Measurements from ENCODE around the gene YWHAE.
"Not testable (repeated sequence)": the region's sequence is repeated elsewhere in the genome, so short reads cannot be mapped to it uniquely, and the experiment has no call there.

The YWHAE gene

DNA sequence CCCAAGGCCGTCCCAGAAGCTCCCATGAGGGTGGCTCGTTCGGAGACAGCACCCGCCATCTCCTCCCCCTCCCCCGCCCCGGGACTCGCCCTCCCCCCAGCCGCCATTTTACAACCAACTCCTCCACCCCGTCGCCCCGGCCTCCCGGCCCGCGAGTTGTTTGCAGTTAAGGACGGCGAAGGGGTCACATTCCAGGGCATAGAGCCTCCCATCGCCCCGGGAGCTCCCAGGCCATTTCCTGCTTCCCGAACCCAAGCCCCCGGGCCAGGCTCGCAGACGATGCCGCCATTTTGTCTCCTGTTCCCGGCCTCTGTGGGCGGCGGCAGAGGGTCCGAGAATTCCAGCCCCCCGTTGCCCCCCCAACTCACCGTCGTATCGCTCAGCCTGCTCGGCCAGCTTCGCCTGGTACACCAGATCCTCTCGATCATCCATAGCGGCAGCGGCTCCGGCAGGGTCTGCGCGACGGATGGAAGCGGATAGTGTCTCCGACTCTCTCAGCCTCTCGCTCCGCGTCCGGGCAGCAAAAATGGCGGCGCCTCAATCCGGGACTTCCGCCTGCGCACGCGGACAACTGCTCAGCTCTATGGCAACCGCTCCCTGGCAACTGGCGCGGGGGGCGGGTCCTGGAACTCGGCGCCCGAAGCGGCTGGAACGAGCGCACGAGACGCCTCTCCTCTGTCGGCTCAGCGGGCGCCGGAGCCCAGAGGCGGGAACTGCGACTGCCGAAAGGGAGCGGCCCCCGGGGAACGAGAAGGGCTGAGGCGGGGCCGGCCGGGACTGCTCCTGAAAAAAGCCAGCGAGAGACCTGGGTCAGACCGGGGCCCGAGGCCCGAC lies at the start of gene YWHAE:
TSS of gene YWHAE (minus strand) at position 544 of the 834 bp plus-strand sequence. CDS start at position 432, 112 bp downstream.
- CTCF ChIA-PET: interaction anchor here (0.7 to 1.1 kb wide), 2 partner anchors 35 to 62 kb away, joined by 3 to 4 read pairs; no protein-coding TSS in a partner anchor
- H3K27ac ChIP-seq: peak within 1 kb of the TSS; percentile 92
- TF ChIP-seq, protein P1, sequence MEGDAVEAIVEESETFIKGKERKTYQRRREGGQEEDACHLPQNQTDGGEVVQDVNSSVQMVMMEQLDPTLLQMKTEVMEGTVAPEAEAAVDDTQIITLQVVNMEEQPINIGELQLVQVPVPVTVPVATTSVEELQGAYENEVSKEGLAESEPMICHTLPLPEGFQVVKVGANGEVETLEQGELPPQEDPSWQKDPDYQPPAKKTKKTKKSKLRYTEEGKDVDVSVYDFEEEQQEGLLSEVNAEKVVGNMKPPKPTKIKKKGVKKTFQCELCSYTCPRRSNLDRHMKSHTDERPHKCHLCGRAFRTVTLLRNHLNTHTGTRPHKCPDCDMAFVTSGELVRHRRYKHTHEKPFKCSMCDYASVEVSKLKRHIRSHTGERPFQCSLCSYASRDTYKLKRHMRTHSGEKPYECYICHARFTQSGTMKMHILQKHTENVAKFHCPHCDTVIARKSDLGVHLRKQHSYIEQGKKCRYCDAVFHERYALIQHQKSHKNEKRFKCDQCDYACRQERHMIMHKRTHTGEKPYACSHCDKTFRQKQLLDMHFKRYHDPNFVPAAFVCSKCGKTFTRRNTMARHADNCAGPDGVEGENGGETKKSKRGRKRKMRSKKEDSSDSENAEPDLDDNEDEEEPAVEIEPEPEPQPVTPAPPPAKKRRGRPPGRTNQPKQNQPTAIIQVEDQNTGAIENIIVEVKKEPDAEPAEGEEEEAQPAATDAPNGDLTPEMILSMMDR (conservative IDR thresholded peaks at IDR 0.05; ENCODE audit: low read depth): no peak
- DNase-seq (ENCODE audit: low spot score): peak; percentile 88
- POLR2A ChIA-PET (ENCODE audit: low non-redundant PET): no interaction called here

DNA sequence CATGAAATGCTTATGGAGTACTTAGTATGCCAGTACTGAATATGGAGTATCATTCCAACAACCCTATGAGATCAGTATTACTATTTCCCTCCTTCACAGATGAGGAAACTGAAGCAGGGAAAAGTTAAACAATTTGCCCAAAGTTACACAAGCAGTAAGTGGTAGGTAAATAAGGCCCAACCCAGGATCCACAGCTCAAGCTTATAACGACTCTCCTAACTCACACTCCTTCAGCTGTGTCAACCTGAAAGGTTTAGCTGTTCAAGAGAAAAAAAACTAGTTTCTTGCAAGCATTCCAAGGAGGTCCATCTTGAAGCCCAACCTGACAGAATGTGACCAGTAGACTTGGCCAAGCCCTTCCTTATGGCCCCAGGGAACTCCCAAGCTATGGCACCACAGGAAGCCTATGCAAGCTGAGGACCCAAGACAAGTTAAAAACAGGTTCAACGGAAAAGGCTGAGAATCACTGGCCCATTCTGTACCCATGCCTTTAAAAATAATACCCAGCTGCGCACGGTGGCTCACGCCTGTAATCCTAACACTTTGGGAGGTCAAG lies 49.5 kb upstream of the YWHAE start:
- ChIA-PET POLR2A (ENCODE audit: low non-redundant PET) (no interaction called here), CTCF (interaction anchor here (0.5 to 0.6 kb wide), 2 partner anchors 31 to 41 kb away, joined by 3 to 5 read pairs; no protein-coding TSS in a partner anchor)
- no peak for DNase-seq (ENCODE audit: low spot score)
- TF ChIP-seq, protein P1 (conservative IDR thresholded peaks at IDR 0.05; ENCODE audit: low read depth): no peak
- H3K27ac ChIP-seq: no peak overlapping the region

DNA sequence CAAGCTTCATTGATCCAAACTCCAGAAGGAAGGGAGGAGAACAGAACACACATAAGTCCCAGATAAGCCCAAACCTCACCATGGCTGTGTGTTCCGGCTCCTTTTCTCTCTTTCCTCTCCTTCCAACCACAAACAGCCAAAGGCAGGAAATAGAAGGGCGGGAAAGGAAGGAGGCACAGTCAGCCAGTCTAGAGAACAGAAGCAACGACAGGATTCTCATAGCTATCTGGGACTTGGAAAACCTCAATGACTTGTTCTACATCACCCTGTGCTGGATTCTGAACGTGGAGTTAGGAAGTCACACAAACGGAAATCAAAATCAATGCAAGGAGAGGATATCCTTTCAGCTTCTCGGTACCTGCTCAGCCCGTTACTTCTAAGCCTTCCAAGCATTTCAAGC lies 47.0 kb upstream of the YWHAE start:
- POLR2A ChIA-PET (ENCODE audit: low non-redundant PET): no interaction called here
- CTCF ChIA-PET: interaction anchor here (0.6 kb wide), 1 partner anchor 142 kb away, joined by 3 read pairs; no protein-coding TSS in a partner anchor
- no peak overlapping the region for H3K27ac ChIP-seq
- TF ChIP-seq, protein P1 (conservative IDR thresholded peaks at IDR 0.05; ENCODE audit: low read depth): no peak
- no peak for DNase-seq (ENCODE audit: low spot score)

DNA sequence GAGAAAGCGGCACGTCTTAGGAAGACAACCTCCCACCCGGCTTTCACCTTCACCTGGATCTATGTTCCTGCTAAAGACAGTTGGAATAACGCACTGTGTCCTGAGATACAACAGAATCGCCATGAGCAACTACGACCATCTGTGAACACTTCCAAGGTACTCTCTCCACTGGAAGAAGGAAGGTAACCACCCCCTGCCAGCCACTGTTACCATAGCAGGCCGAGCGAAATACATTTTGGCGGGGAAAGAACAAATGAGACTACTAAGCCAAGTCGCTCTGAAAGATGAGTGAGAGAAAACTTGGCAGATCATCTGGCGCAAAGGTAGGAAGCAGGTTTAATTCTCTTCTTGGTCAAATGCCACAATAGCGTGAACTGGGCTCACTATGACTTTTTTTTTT lies 46.2 kb upstream of the YWHAE start:
- no peak for DNase-seq (ENCODE audit: low spot score)
- CTCF ChIA-PET: no interaction called here
- TF ChIP-seq, protein P1 (conservative IDR thresholded peaks at IDR 0.05; ENCODE audit: low read depth): no peak
- no peak overlapping the region for H3K27ac ChIP-seq
- POLR2A ChIA-PET (ENCODE audit: low non-redundant PET): no interaction called here

DNA sequence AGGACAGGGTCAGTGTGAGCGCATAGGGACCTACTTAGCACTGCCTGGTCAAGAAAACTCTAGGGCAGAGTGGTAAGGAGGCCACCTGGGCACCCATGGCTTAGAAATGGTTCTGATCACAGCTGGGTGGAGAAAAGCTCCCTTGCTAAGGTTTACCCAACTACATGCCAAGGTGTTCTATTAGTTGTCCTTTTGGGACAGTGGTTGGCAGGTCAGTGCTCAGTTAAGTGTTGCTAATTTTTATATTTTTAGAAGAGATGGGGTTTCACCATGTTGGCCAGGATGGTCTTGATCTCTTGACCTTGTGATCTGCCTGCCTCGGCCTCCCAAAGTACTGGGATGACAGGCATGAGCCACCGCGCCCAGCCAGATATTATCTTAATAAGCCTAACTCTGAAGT lies 45.7 kb upstream of the YWHAE start:
- CTCF ChIA-PET: interaction anchor here (0.7 kb wide), 1 partner anchor 25 kb away, joined by 3 read pairs; no protein-coding TSS in a partner anchor
- POLR2A ChIA-PET (ENCODE audit: low non-redundant PET); DNase-seq (ENCODE audit: low spot score); H3K27ac ChIP-seq: not testable (repeated sequence)

DNA sequence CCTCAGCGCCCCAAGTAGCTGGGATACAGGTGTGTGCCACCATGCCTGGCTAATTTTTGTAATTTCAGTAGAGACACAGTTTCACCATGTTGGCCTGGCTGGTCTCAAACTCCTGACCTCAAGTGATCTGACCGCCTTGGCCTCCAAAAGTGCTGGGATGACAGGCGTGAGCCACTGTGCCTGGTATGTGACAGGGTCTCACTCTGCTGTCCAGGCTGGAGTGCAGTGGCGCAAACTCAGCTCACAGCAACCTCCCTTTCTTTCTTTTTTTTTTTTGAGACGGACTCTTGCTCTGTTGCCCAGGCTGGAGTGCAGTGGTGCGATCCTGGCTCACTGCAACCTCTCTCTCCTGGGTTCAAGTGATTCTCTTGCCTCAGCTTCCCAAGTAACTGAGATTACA lies 42.7 kb upstream of the YWHAE start:
- POLR2A ChIA-PET (ENCODE audit: low non-redundant PET); DNase-seq (ENCODE audit: low spot score); H3K27ac ChIP-seq; CTCF ChIA-PET: not testable (repeated sequence)

DNA sequence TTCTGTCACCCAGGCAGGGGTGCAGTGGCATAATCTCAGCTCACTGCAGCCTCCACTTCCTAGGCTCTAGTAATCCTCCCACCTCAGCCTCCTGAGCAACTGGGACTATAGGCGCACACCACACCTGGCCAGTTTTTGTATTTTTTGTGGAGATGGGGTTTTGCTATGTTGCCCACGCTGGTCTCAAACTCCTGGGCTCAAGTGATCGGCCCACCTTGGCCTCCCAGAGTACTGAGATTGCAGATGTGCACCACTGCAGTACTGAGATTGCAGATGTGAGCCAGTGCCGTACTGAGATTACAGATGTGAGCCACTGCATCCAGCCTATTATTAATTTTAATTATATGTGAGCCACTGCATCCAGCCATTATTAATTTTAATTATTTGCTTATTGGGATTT lies 42.2 kb upstream of the YWHAE start:
- no peak for DNase-seq (ENCODE audit: low spot score)
- H3K27ac ChIP-seq: no peak overlapping the region
- ChIA-PET POLR2A (ENCODE audit: low non-redundant PET) (no interaction called here), CTCF (no interaction called here)
- TF ChIP-seq, protein P1 (conservative IDR thresholded peaks at IDR 0.05; ENCODE audit: low read depth): no peak

All from RWPE1 (cell line).